GM18873 (cell line): Measurements from ENCODE around the gene PGLYRP2.

Experiments
- ATAC-seq: cut with Tn5 transposase; IDR thresholded peaks from one replicate; pipeline ENCODE4 v1.9.1; 2021; ENCODE audit warnings: mild to moderate bottlenecking, moderate library complexity, moderate number of reproducible peaks; ENCODE audit not compliant: unreplicated experiment, low FRiP score

The PGLYRP2 gene

DNA sequence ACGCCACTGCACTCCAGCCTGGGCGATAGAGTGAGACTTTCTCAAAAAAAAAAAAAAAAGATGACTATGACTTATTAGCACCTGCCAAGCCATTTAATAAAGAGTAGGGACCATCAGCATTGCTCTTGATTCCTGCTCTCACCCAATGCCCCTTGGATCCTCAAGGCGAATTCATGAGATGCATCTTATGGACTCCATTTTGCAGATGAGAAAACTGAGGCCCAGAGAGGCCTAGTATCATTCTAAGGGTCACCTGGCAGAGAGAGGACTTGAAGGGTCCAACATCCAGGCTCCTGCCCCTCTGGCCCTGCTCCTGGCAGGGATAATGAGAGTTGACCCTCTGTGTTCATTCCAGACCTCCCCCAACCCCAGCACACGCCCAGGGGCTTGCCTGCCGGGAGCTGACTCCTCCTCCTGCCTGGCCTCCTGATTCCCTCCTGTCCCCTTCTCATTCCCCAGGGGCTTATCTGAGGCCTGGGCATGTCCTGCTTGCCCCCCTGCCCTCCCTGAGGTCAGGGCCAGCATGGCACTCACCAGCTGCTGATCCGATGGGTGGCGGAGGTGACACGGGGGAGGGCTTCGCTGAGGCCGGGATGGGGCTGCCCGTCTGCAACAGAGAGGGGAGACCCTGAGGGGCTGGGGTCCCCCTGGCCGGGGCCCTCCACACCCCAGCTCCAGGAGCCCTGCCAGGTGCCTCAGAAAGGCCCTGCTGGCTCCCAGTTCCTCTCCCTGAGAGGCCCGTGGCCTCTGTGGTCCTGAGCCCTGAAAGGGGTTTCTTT lies 37.0 kb downstream of the PGLYRP2 start:
- ATAC-seq: no peak

DNA sequence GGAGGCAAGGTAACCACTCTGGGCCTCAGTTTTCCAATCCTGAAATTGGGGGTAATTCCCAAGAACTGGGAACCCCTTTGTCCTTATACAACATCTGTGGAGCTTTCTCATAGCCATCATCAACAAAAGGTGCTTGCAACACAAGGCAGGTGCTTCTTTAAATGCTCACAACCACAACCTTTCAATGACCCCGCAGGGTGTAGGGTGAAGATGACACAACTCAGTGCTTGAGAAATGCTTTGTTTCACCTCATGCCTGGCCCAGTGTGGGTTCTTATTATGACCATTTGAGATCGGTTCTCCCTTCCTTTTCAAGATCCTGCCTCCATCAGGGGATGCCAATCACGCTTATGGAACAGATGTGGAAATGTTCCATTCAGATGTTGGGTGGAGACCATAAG lies 38.0 kb downstream of the PGLYRP2 start:
- no peak for ATAC-seq

DNA sequence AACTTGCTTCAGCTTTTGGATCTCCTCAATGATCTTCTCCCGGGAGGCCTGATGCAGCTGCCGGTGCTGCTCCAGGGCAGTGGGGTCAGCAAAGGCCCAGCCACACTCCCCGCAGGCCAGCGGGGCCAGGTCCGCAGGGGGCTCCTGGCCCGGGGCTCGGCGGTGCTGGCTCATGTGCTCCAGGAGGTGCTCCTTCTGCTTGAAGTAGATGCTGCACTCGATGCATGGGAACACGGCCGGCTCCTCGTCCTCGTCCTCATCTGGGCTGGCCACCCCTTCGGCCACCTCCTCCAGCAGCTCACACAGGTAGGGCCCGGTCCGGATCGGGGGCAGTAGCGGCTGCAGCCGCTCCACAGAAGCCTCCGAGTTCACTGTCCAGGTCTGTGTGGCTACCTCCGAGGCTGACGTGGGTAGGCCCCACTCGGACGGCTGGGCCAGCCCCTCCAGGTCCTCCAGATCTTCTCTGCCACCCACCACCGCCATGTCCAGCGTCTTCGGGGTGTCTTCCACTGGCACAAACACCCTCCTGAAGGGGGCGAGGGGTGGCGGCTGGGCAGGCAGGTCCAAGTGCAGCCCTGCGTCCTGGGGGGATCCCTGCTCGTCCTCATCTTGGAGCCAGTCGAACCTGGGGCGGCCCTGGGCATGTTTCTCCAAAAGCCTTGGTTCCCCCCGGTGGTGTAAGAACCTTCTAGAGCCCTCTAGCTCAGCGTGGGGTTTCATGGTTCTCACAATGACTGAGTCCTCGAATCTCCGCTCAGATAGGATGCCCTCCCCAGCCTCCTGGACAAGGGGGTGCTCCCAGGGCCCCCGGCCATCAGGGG lies 39.3 kb downstream of the PGLYRP2 start:
- no peak for ATAC-seq

DNA sequence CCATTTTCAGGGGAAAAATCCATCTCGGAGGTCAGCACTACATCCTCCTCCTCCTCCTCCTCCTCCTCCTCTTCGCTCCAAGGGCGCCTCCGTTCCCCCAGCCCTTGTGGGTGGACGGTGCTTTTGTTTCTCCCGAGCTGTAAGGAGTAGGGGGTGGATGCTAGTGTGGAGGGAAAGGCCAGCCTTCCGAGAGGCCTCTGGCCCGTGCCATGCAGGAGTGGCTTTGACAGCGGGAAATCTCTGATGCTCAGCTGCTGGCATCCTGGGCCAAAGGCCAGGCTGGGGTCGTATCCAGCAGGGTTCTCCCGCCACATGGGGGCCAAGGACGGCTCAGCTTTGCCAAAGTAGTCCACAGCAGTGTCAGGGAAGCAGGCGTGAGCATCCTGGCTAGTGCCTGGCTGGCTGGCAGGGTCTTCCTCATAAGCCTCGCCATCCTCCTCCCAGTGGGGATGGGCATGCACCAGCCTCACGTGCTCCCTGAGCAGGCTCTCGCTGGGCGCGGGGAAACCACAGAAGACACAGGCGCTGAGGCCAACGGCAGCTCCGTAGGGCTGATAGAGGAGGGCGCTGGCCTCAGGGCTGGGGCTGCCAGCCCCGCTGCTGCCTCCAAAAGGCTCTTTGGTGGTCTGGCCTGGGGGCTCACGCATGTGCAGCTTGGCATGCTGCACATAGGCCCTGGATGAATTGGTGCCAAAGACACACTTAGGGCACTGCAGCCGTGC lies 40.1 kb downstream of the PGLYRP2 start:
- ATAC-seq: no peak

DNA sequence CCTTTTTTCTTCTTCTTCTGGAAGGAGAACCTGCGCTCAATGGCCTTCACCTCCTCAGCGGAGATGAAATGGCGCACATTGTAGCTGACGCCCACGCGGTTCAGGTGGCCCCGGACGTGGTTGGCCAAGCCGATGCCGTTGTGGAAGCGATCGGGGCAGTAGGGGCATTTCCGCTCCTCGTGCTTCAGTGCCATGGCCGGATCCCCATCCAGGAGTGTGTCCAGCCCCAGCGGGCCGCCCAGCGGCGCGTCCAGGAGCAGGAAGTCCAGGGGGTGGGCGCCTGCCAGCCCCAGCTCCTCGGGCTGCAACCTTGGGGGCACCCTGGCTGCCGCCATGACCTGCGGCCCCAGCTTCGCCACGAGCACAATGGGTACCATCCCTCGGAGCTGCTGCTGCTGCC lies 40.7 kb downstream of the PGLYRP2 start:
- no peak for ATAC-seq

DNA sequence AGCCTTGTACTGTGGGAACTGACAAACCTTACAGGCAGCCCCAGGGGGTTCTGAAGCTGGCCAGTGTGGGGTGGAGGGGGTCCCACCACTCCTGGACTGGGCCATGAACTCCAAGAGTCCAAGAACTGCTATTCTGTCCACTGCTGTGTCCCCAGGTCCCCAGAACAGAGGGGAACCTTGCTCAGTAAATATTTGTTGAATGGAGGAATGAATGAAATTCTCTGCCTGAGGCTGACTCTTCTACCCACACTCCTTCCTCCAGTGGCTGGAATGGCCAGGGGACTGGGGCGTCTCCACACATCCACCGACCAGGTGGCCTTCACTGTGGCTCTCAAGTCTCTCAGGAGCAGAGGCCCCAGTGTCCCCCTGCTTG lies 41.2 kb downstream of the PGLYRP2 start:
- ATAC-seq: no peak

DNA sequence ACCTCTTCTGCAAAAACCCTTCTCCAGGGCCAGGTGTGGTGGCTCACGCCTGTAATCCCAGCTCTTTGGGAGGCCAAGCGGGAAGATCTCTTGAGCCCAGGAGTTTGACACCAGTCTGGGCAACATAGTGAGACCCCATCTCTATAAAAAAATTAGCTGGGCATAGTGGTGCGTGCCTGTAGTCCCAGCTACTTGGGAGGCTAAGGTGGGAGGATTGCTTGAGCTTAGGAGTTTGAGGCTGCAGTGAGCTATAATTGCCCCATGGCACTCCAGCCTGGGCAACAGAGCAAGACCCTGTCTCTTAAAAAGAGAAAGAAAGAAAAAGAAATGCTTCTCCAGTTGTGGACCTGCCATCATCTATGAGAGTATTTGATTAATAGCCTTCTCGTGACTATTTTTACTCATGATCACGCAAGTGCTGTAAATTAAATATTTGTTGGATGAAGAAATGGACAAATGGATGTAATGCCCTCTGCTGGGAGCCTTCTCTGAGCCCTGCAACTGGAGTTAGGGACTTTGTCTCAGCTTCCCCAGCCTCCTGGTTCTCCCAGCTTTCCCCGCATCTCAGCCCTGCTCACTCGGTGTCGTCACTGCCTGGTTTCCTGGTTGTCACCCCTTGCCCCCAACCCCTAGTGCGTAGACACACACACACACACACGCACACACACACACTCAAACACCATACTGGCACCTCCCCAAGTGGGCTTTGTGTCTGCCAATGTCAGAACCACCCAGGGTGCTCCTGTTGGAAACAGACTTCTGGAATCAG lies 41.8 kb downstream of the PGLYRP2 start:
- ATAC-seq: no peak

DNA sequence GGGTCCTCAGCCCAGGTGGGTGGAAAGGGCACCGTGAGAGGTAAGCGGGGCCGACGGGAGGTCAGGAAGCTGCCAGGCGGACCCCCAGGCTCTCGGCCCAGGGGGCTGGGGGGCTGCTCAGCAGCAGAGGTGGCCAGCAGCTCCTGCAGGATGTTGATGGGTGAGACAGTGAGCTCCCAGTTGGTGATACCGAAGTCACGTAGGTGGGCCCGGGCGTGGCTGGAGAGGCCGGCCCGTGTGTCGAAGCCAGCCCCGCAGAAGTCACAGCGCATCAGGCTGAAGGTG lies 42.5 kb downstream of the PGLYRP2 start:
- no peak for ATAC-seq

DNA sequence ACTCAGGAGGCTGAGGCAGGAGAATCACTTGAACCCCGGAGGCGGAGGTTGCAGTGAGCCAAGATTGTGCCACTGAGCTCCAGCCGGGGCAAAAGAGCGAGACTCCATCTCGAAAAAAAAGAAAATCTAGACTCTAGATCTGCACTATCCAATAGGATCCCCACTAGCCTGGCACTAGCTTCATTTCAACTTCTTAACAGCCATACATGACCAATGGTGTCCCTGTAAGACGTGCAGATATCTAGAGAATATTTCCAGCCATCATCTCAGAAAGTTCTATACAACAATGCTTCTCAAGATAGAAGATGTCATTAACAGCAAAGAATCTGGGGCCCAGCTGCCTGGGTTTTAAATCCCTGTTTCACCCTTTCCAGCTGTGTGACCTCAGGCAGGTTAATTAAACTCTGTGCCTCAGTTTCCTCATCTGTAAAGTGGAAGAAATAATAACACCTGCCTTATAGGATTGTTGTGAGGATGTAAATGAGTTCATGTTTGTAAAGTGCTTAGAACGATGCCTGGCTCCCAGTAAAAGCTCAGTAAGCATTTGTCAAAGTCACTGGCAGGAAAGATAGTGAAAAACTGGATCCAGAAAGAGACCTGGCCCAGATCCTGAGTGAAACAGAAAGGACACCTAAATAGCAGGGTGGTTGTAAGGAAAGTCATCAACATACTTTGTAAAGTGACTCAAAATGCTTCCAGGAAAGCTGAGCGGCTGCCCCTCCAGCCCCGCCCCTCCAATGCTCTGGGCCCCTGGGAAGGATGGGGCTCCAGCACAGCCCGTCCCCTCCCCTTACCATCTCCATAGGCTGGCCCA lies 43.1 kb downstream of the PGLYRP2 start:
- no peak for ATAC-seq

DNA sequence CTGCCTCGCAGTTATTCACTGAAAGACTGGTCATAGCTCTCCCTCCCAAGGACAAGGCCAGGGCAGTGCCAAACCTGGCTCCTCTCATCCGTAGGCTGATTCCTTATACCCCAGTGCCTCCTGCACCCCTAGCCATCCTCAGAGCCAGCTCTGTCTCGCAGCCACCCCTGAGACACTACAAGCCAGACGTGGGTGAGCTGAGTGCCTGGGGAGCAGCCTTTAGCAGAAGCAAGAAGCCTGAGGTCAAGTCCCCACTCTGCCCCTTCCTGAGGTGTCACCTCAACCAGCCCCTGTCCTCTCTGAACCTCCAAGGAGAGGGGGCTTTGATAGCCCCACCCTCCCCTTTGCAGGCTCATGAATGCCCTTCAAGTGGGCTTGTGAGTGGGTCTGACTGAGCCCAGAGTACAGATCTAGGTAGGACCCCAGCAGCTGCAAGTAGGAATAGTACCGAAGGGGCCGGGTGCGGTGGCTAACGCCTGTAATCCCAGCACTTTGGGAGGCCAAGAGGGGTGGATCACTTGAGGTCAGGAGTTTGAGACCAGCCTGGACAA lies 45.7 kb downstream of the PGLYRP2 start:
- ATAC-seq: no peak

DNA sequence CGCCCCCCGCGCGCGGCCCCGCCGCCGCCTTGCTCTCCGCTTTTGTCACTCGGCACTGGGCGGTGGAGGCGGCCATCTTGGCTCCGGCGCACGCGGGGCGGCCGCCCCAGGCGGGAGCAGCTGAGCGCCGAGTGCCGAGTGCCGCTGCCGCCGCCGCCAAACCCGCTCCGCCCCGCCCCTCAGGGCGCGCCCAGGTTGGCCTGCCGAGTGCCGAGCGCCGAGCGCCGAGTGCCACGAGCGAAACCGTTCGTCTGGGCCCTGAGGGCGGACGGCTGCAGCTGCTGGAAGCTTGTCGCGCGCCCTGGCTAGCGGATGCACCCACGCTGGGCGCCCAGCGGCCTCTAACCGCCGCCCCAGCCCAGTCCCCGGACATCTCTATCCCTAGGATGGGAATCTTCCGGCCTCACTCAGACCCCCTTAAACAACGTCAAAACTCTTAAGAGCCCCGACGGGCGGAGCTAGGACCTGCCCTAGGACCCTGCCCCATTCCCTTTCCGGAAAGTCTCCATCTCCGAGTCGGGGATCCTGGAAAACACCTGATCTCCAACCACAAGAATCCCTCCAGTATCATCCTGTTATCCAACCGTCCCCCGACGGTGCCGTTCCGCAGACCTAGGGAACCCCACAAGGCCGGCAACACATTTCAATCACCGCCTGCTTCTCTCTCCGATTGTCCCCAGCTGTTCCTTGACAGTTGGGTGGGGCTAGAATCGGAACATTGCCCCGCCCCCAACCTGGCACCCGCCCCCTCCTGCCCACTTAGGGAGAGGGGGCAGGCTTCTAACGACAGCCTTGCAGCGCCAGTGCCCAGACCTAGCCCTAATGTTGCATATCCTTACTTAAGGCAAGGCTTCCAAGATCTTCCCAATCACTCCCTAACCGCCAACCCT lies 46.4 kb downstream of the PGLYRP2 start:
- no peak for ATAC-seq

DNA sequence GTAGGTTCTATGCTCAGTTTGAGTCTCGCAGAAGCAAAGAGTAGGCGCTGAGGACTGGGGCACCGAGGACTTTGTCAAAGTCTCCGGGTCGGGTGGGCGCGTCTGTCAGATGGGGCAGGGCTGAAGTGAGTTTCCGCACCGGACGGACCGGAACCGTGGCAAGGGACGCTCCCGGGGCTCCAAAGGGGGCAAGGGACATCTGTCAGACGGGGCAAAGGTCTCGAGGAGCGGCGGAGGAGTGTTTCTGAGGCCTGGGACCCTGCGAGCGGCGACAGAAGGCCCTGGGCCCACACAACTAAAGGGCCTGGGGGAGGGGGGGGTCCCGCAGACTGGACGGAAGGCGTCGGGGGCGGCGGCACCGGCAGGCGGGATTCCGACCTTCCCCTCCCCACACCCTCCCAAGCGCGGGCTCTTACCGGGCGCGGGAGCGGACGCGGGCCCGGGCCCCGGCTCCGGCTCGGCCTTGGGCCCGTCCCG lies 47.2 kb downstream of the PGLYRP2 start:
- no peak for ATAC-seq

DNA sequence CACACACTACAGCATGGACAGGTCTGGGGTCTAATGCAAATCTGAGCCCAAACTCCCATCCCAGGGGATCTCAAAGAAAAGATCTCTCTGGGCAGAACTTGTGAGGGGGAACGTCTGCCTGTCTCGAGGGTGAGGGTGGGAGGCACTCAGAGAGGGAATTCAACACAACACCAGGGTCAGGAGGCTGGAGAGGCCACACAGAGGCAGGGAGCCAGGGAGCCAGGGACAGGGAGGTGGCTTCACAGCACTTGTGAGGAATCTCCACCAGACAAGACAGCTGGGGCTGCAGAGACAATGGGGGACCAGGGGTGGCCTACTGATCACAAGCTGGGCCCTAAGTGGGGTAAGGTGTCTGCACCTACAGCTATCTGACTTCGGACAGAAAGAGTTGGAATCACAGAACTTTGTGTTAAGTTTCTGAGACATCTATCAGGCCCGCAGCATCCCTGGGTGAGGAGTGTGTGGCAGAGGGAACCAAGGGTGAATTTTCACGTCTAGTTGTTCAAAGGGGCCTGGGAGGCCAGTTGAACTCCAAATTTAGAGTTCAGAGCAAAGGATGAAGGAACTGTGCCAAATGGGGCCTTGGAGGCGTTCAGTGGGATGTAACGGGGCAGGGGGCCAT lies 47.8 kb downstream of the PGLYRP2 start:
- ATAC-seq: no peak

DNA sequence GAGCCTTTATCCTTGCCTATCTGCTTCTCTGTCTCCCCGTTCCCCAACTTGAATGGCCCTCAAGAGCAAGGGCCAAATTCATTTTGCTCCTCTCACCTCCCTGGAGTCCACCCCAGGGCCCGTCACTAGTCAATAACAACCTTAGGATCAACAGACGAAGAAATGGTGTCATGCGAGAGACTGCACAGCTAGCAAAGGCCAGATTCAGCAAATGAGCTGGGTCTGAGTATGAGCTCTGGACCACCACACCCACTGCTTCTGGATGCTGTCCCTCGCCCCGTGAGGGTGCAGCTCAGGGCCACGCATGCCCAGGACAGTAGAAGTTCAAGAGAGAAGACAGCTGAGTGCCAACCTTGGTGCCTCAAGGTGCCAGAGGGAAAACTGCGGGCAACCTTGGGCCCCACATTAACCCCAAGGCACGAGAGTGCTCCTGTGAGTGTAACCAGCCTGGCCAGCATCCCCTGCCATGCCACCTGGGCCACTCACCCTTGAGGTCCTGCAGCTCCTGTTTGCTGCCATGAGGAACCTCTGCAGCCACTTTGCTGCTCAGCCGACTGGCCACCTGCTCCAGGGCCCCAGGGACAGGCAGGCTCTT lies 48.7 kb downstream of the PGLYRP2 start:
- ATAC-seq: no peak

DNA sequence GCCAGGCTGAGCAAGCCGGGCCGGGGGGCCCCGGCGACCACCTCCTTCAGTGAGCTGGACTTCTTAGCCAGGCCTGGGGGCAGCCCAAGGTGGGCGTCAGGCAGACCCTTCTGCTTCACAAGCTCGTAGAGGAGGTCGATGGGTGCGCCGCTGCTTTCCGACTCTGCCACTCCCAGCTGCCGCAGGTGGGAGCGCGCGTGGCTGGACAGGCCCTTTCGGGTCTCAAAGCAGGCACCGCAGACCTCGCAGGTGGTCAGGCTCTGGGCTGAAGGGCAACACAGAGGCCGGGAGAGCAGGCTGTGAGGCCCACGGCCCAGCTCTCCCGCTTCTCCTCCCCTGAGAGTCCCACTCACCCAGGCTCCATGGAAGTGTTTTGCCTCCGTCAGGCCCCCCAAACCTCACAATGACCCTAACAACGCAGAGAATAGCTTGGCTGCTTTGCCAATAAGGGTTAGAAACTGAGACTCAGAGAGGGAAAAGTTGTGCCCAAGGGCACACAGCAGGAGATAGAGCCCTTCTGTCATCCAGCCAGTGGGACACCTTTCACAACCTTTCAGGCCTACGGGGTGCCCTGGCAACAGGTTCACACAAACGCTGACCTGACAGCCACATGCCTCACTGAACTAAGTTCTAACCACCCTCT lies 49.4 kb downstream of the PGLYRP2 start:
- ATAC-seq: no peak

DNA sequence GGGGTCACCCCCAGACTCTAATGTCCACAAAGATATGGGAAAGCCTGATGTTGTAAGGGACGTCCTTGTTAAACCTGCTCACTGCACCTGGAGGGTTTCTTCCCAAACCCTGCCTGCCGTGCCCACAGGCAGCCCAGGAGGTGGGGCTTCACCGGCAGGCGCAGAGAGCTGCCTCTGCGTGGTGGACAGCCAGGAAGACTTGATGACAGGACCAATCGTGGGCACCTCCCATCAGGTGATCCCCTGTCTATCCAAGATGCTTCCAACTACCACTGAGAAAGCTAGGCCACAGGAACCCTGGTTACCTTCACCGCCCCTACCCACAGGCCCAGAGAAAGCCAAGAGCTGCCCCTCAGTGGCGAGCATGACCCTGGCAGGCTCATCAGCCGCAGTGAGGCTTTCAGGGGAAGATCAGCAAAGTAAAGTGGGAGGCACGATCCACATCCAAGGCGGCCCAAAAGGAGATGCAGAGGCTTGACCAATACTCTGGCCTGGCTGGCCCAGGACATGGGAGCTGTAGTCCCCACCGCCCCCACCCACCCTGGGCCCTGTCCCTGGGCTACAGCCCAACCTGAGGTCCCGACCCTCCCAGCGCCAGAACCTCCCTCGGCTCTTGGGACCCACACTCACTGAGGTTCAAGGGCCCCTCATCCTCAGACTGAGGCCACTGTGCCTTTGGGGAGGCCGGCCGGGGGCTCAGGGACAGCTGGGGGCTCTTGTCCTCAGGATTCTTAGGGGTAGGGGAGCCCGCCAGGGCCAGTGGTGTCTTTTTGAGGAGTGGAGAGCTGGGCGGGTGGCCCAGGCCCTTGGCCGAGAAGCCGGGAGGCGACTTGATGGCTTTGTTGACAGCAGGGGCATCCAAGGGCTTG lies 50.1 kb downstream of the PGLYRP2 start:
- ATAC-seq: no peak
